HCT116 (cell line): ENCODE data around the gene PADI2. TPM values are rescaled to one million over a fixed set of nuclear protein-coding genes. Genes with fewer than 3 reads are reported as not detected.

Experiments
- ATAC-seq: fragments of 200-7000 bp; cut with Tn5 transposase; 2 replicates; pipeline ENCODE4 v1.9.1; 2020; ENCODE audit warnings: mild to moderate bottlenecking, moderate library complexity
- BruUV-seq: library from RNA; stranded (reverse); fragments of 400-500 nt; replicated peaks from 2 replicates; lab custom pipeline; 2021; lab: Mats Ljungman, UMichigan
- CTCF ChIA-PET: fragments of 300-600 bp; sonication (Branson Sonifier 250); formaldehyde crosslinking; loops from one replicate; lab custom pipeline; 2021; ENCODE audit warnings: antibody characterized with exemption; lab: Charles Lee
- POLR2A ChIA-PET: fragments of 300-600, 350-600 bp; sonication (Branson Sonifier 250); formaldehyde crosslinking; loops from one replicate; lab custom pipeline; 2021; ENCODE audit warnings: antibody characterized with exemption; lab: Charles Lee
- RAD21 ChIA-PET, 2 experiments: fragments of 300-600 bp; sonication (Branson Sonifier 250); formaldehyde crosslinking; loops; one replicate each; lab custom pipeline; 2023; ENCODE audit warnings: low total read pairs in 2 of 2; ENCODE audit not compliant: uncharacterized antibody in 2 of 2, unreplicated experiment in 2 of 2, low non-redundant PET in 1 of 2; lab: Charles Lee
- DNase-seq: peaks from one replicate; pipeline ENCODE4 v3.0.0-alpha.2; 2010; ENCODE audit warnings: low read depth, low spot score
- H2AFZ ChIP-seq: fragments of 200-600 bp; shearing (Covaris generic), sonication (generic); 2 replicates; pipeline ENCODE4 v1.6.1; 2017; ENCODE audit warnings: low read depth, mixed run types, mixed read lengths, antibody characterized with exemption, low read length; ENCODE audit not compliant: poor library complexity, severe bottlenecking
- H3K27ac ChIP-seq: 2 replicates; pipeline ENCODE4 v1.5.1; 2012; ENCODE audit warnings: low read depth, low read length
- H3K27me3 ChIP-seq: fragments of 200-600 bp; sonication (generic); 2 replicates; pipeline ENCODE4 v1.6.1; 2016; ENCODE audit warnings: mixed run types, low read length, mixed read lengths; ENCODE audit not compliant: insufficient read depth
- H3K36me3 ChIP-seq, 2 experiments: fragments of 200-500 bp in 1 of 2; fragments of 200-600 bp in 1 of 2; sonication (Bioruptor generic) in 1 of 2; sonication (generic) in 1 of 2; 2 replicates each; pipeline versions ENCODE4 v1.5.1 to v1.6.1; 2014 to 2016; ENCODE audit warnings: low read length in 2 of 2, inconsistent platforms in 1 of 2, mixed read lengths in 1 of 2, mixed run types in 1 of 2; ENCODE audit not compliant: insufficient read depth in 2 of 2, control insufficient read depth in 1 of 2
- H3K4me1 ChIP-seq, 2 experiments: fragments of 200-600 bp in 1 of 2; sonication (generic) in 1 of 2; 2 replicates each; pipeline versions ENCODE4 v1.5.1 to v1.6.1; 2012 to 2017; ENCODE audit warnings: low read length in 2 of 2, inconsistent platforms in 1 of 2, mild to moderate bottlenecking in 1 of 2, mixed read lengths in 1 of 2, mixed run types in 1 of 2, moderate library complexity in 1 of 2; ENCODE audit not compliant: insufficient read depth in 2 of 2, control insufficient read depth in 1 of 2
- H3K4me2 ChIP-seq: fragments of 200-600 bp; sonication (generic); 2 replicates; pipeline ENCODE4 v1.6.1; 2017; ENCODE audit warnings: mixed run types, low read length, mixed read lengths
- H3K4me3 ChIP-seq, 2 experiments: fragments of 200-600 bp in 1 of 2; sonication (generic) in 1 of 2; replicated peaks in 1 of 2; 2 replicates each; pipeline ENCODE4 v1.5.1; 2011 to 2016; ENCODE audit warnings: low read length in 2 of 2, control low read depth in 1 of 2, low read depth in 1 of 2, mild to moderate bottlenecking in 1 of 2, mixed read lengths in 1 of 2, mixed run types in 1 of 2
- H3K79me2 ChIP-seq: fragments of 200-600 bp; sonication (generic); 2 replicates; pipeline ENCODE4 v1.6.1; 2017; ENCODE audit warnings: mild to moderate bottlenecking, mixed run types, low read length, moderate library complexity, mixed read lengths; ENCODE audit not compliant: insufficient read depth
- H3K9ac ChIP-seq: fragments of 200-600 bp; sonication (generic); 2 replicates; pipeline ENCODE4 v1.6.1; 2016; ENCODE audit warnings: low read length, mixed read lengths
- H3K9me2 ChIP-seq: fragments of 200-600 bp; sonication (generic), shearing (Covaris generic); 2 replicates; pipeline ENCODE4 v1.6.1; 2017; ENCODE audit warnings: mixed run types, mild to moderate bottlenecking, moderate library complexity; ENCODE audit not compliant: insufficient read depth
- H3K9me3 ChIP-seq, 2 experiments: fragments of 200-500 bp in 1 of 2; fragments of 200-600 bp in 1 of 2; sonication (Bioruptor generic) in 1 of 2; sonication (generic) in 1 of 2; 2 replicates each; pipeline ENCODE4 v1.6.1; 2014 to 2017; ENCODE audit warnings: low read length in 2 of 2, mixed read lengths in 2 of 2, inconsistent platforms in 1 of 2, low read depth in 1 of 2, mild to moderate bottlenecking in 1 of 2, mixed run types in 1 of 2, moderate library complexity in 1 of 2; ENCODE audit not compliant: control insufficient read depth in 1 of 2, insufficient read depth in 1 of 2
- H4K20me1 ChIP-seq: fragments of 200-600 bp; sonication (generic), shearing (Covaris generic); 2 replicates; pipeline ENCODE4 v1.6.1; 2017; ENCODE audit warnings: mixed run types, mild to moderate bottlenecking, moderate library complexity; ENCODE audit not compliant: insufficient read depth
- CEBPB ChIP-seq: IDR thresholded peaks from 2 replicates; pipeline ENCODE4 v1.6.1; 2012; ENCODE audit warnings: low read depth
- EGR1 ChIP-seq: IDR thresholded peaks from 2 replicates; pipeline ENCODE4 v1.6.1; 2012; ENCODE audit warnings: low read depth
- ELF1 ChIP-seq: IDR thresholded peaks from 2 replicates; pipeline ENCODE4 v1.6.1; 2012; ENCODE audit warnings: low read depth, borderline replicate concordance
- EZH2 ChIP-seq: fragments of 200-600 bp; sonication (generic); IDR thresholded peaks from 2 replicates; pipeline ENCODE4 v1.6.1; 2017; ENCODE audit warnings: antibody characterized with exemption, mixed run types
- EZH2phosphoT487 ChIP-seq: fragments of 200-600 bp; IDR thresholded peaks from 2 replicates; pipeline ENCODE4 v1.6.1; 2018; ENCODE audit warnings: antibody characterized with exemption, borderline replicate concordance
- FOSL1 ChIP-seq: IDR thresholded peaks from 2 replicates; pipeline ENCODE4 v1.6.1; 2012; ENCODE audit warnings: low read depth
- POLR2A ChIP-seq: IDR thresholded peaks from 2 replicates; pipeline ENCODE4 v1.7.0; 2011; ENCODE audit warnings: borderline replicate concordance; ENCODE audit not compliant: insufficient read depth, insufficient read length; ENCODE audit errors: extremely low read depth
- POLR2AphosphoS5 ChIP-seq: IDR thresholded peaks from 2 replicates; pipeline ENCODE4 v1.6.1; 2011; ENCODE audit warnings: mild to moderate bottlenecking, low read depth, low read length, moderate library complexity
- RAD21 ChIP-seq: IDR thresholded peaks from 2 replicates; pipeline ENCODE4 v1.6.1; 2012; ENCODE audit warnings: low read depth, mild to moderate bottlenecking
- SIN3A ChIP-seq: IDR thresholded peaks from 2 replicates; pipeline ENCODE4 v1.6.1; 2012; ENCODE audit warnings: low read depth
- SP1 ChIP-seq: IDR thresholded peaks from 2 replicates; pipeline ENCODE4 v1.6.1; 2012; ENCODE audit warnings: low read depth
- SRF ChIP-seq: IDR thresholded peaks from 2 replicates; pipeline ENCODE4 v1.6.1; 2012; ENCODE audit warnings: low read depth
- TCF7L2 ChIP-seq: IDR thresholded peaks from 2 replicates; pipeline ENCODE4 v1.7.0; 2011; ENCODE audit warnings: borderline replicate concordance, inconsistent platforms; ENCODE audit not compliant: insufficient read depth, insufficient read length; ENCODE audit errors: extremely low read depth
- YY1 ChIP-seq: IDR thresholded peaks from 2 replicates; pipeline ENCODE4 v1.6.1; 2011; ENCODE audit warnings: low read length, low read depth, moderate library complexity, mild to moderate bottlenecking; ENCODE audit not compliant: insufficient replicate concordance; ENCODE audit errors: extremely low read depth
- ZFX ChIP-seq: fragments of 450-650 bp; IDR thresholded peaks from 2 replicates; pipeline ENCODE4 v1.6.1; 2017
- ZNF274 ChIP-seq: fragments of 200-500 bp; sonication (Bioruptor generic); IDR thresholded peaks from 2 replicates; pipeline ENCODE4 v1.6.1; 2014; ENCODE audit warnings: mild to moderate bottlenecking, low read depth, low read length, inconsistent platforms
- intact Hi-C: fragments of 100-400 bp; cut with micrococcal nuclease; formaldehyde crosslinking; loops from 2 replicates; pipeline ENCODE4 v1.10.0; 2022
- total RNA-seq: library from RNA; stranded (reverse); gene quantifications from one replicate; pipeline ENCODE4 v1.2.1, GENCODE V29; 2021; ENCODE audit not compliant: unreplicated experiment
- TF ChIP-seq, protein P1 (sequence below): IDR thresholded peaks from 2 replicates; pipeline ENCODE4 v1.6.1; 2011; ENCODE audit warnings: mild to moderate bottlenecking, low read length, moderate library complexity; ENCODE audit not compliant: insufficient replicate concordance; ENCODE audit errors: extremely low read depth
- TF ChIP-seq, protein P2 (sequence below), 3 experiments: fragments of 200-600 bp in 1 of 3; sonication (generic) in 1 of 3; IDR thresholded peaks in 2 of 3; conservative IDR thresholded peaks in 1 of 3; 2 replicates each; pipeline ENCODE4 v1.5.1; 2012 to 2017; ENCODE audit warnings: low read depth in 2 of 3, low read length in 2 of 3, antibody characterized with exemption in 1 of 3, borderline replicate concordance in 1 of 3, control low read depth in 1 of 3, mild to moderate bottlenecking in 1 of 3, mixed read lengths in 1 of 3, mixed run types in 1 of 3, moderate library complexity in 1 of 3; ENCODE audit not compliant: insufficient read depth in 1 of 3
- TF ChIP-seq, protein P3 (sequence below): IDR thresholded peaks from 2 replicates; pipeline ENCODE4 v1.6.1; 2012
- TF ChIP-seq, protein P4 (sequence below): IDR thresholded peaks from 2 replicates; pipeline ENCODE4 v1.6.1; 2012

The PADI2 gene
- total RNA-seq, 1 experiment from 2014 or later: 2.7 TPM

DNA sequence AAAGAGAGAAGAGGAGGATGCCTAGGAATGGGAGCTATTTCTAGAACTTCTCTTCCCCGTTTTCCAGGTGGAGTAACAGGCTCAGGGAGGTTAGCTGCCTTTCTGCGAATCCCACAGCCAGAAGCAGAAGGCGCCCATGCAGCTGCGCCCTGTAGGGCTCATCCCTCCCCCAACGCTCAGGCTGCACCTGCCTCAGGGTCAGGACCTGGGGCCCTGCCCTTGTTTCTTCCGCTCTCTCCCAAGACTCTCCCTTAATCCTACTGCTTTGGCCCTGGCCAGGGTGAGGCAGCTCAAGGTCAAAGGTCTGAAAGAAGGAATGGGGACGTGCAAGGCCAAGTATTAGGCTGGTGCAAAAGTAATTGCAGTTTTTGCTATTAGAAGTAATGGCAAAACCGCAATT is 30.5 kb upstream of the PADI2 start (continued):
- no peak for TF ChIP-seq FOSL1
- TF ChIP-seq, protein P1, sequence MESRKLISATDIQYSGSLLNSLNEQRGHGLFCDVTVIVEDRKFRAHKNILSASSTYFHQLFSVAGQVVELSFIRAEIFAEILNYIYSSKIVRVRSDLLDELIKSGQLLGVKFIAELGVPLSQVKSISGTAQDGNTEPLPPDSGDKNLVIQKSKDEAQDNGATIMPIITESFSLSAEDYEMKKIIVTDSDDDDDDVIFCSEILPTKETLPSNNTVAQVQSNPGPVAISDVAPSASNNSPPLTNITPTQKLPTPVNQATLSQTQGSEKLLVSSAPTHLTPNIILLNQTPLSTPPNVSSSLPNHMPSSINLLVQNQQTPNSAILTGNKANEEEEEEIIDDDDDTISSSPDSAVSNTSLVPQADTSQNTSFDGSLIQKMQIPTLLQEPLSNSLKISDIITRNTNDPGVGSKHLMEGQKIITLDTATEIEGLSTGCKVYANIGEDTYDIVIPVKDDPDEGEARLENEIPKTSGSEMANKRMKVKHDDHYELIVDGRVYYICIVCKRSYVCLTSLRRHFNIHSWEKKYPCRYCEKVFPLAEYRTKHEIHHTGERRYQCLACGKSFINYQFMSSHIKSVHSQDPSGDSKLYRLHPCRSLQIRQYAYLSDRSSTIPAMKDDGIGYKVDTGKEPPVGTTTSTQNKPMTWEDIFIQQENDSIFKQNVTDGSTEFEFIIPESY: no peak
- TF ChIP-seq CEBPB: no peak
- TF ChIP-seq POLR2A: no peak
- TF ChIP-seq POLR2AphosphoS5: no peak
- no peak for TF ChIP-seq EZH2phosphoT487

DNA sequence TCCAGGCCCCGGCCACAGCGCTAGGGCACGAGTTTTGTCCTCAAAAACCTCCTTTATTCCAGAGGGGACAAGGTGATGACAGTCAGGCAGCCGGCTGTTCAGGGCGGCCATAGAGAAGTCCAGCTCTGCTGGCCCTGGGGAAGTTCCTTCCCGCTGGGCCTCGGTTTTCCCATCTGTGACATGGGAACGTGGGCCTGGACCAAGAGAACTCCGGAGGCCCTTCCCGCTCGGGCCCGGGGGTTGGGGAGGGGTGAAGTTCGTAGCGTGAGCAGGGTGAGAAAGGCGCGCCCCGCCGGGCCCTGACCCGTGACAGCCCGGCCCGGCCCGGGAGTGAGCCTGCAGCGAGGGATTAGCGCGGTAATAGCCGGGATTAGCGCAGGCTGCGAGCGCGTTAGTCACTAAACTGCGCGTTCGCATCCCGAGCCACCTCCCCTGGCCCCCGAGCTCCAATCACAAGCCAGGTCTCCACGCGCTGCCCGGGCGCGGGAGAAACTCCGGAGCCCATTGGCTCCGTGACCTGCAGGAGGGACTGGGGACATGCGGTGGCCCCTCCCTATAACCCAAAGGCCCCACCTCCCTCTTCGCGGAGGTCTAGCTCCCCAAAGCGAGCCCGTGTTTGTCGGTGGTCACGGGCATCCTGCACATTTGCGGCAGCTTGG is 29.8 kb upstream of the PADI2 start:
- Histone ChIP-seq H3K36me3 (no peaks in the 10 kb centered on the region), H3K27me3 (peaks cover 4% of the 10 kb centered on the region; the same call in 1 of the 2 replicates), H4K20me1 (no peaks in the 10 kb centered on the region), H2AFZ (no peak overlapping the region), H3K9ac (no peak overlapping the region), H3K27ac (no peak overlapping the region), H3K9me3 (peaks cover 0 to under 1% of the 10 kb centered on the region in 2 experiments; a peak in 1 of 4 replicates), H3K4me3 (no peak overlapping the region), H3K79me2 (no peaks in the 10 kb centered on the region), H3K4me1 (no peaks in the 10 kb centered on the region), H3K4me2 (no peak overlapping the region), H3K9me2 (no peaks in the 10 kb centered on the region)
- POLR2A ChIA-PET: no interaction called here
- BruUV-seq: no TSS peak
- intact Hi-C loops: no loop called here
- CTCF ChIA-PET: no interaction called here
- TF ChIP-seq, protein P2, sequence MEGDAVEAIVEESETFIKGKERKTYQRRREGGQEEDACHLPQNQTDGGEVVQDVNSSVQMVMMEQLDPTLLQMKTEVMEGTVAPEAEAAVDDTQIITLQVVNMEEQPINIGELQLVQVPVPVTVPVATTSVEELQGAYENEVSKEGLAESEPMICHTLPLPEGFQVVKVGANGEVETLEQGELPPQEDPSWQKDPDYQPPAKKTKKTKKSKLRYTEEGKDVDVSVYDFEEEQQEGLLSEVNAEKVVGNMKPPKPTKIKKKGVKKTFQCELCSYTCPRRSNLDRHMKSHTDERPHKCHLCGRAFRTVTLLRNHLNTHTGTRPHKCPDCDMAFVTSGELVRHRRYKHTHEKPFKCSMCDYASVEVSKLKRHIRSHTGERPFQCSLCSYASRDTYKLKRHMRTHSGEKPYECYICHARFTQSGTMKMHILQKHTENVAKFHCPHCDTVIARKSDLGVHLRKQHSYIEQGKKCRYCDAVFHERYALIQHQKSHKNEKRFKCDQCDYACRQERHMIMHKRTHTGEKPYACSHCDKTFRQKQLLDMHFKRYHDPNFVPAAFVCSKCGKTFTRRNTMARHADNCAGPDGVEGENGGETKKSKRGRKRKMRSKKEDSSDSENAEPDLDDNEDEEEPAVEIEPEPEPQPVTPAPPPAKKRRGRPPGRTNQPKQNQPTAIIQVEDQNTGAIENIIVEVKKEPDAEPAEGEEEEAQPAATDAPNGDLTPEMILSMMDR (IDR thresholded peaks at IDR 0.05 in 2 of 3, conservative IDR thresholded peaks at IDR 0.05 in 1 of 3; ENCODE audit: borderline replicate concordance in 1 of 3, insufficient read depth in 1 of 3, low read depth in 2 of 3, low read length in 2 of 3): no peak
- TF ChIP-seq SRF: no peak
- no peak for TF ChIP-seq EZH2phosphoT487
- no peak for TF ChIP-seq EGR1
- no peak for TF ChIP-seq SIN3A
- TF ChIP-seq, protein P1: no peak
- no peak for TF ChIP-seq YY1
- TF ChIP-seq EZH2: no peak
- TF ChIP-seq ZNF274: no peak
- TF ChIP-seq RAD21: no peak
- TF ChIP-seq, protein P3, sequence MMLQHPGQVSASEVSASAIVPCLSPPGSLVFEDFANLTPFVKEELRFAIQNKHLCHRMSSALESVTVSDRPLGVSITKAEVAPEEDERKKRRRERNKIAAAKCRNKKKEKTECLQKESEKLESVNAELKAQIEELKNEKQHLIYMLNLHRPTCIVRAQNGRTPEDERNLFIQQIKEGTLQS: no peak
- no peak for TF ChIP-seq SP1
- TF ChIP-seq, protein P4, sequence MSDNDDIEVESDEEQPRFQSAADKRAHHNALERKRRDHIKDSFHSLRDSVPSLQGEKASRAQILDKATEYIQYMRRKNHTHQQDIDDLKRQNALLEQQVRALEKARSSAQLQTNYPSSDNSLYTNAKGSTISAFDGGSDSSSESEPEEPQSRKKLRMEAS: no peak
- TF ChIP-seq ZFX: no peak
- no peak for TF ChIP-seq ELF1
- TF ChIP-seq TCF7L2: no peak
- RAD21 ChIA-PET: no interaction called here
- ATAC-seq: no peak
- no peak for DNase-seq
